Activated T-helper 2 cell treated with anti-CD3 and anti-CD28 coated beads, Interferon-gamma antibody, Interleukin-2, Interleukin-4, amounts not matched to agents 10 μg/mL and 5 μg/mL and 100 μg/mL, durations not matched to agents 14 hours and 24 hours and 36 hours (primary cell): ENCODE measurements around the gene LASP1. TPM values are rescaled to one million over a fixed set of nuclear protein-coding genes. Genes with fewer than 3 reads are reported as not detected.
A peak's percentile ranks its signal among the peaks of the same experiment; 100 is the strongest.

Source experiments
- DNase-seq: peaks from one replicate; pipeline ENCODE4 v3.0.0; 2021; ENCODE audit warnings: low spot score
- H3K27ac Mint-ChIP-seq: one replicate; pipeline ENCODE4 v1.8.0; 2021; ENCODE audit warnings: mixed read lengths
- H3K27me3 Mint-ChIP-seq: one replicate; pipeline ENCODE4 v1.8.0; 2021; ENCODE audit warnings: low read depth, mixed read lengths
- H3K36me3 Mint-ChIP-seq: one replicate; pipeline ENCODE4 v1.8.0; 2021; ENCODE audit warnings: low read depth, mixed read lengths
- H3K4me1 Mint-ChIP-seq: one replicate; pipeline ENCODE4 v1.8.0; 2021; ENCODE audit warnings: low read depth, mixed read lengths
- H3K4me3 Mint-ChIP-seq: one replicate; pipeline ENCODE4 v1.8.0; 2021; ENCODE audit warnings: low read depth, mild to moderate bottlenecking, moderate library complexity, mixed read lengths
- H3K9me3 Mint-ChIP-seq: one replicate; pipeline ENCODE4 v1.8.0; 2021; ENCODE audit warnings: mixed read lengths
- intact Hi-C: fragments of 100-400 bp; cut with micrococcal nuclease; formaldehyde crosslinking; loops from one replicate; pipeline ENCODE4 v1.15.1; 2023
- total RNA-seq: library from RNA; stranded (reverse); gene quantifications from 2 replicates; pipeline ENCODE4 v1.2.3, GENCODE V29; 2022

Gene LASP1
- total RNA-seq, 1 donor from 2014 or later, result 151 TPM

GRCh38 chr17:38897176-38897575, 27.3 kb downstream of the LASP1 start:
- intact Hi-C loops, result loop anchor here (10.0 kb wide), 1 partner anchor 68 kb away; the partner anchor contains the start of gene FBXO47
- H3K4me3 Mint-ChIP-seq, result no peak overlapping the region
- no peak for DNase-seq
- peak overlapping the region; percentile 98 for H3K27ac Mint-ChIP-seq
- no peaks in the 10 kb centered on the region for H3K27me3 Mint-ChIP-seq
- peaks cover 53% of the 10 kb centered on the region for H3K4me1 Mint-ChIP-seq
- peaks cover 71% of the 10 kb centered on the region for H3K36me3 Mint-ChIP-seq
- H3K9me3 Mint-ChIP-seq, result no peaks in the 10 kb centered on the region

GRCh38 chr17:38897671-38898290, 27.9 kb downstream of the LASP1 start:
- Mint-ChIP-seq H3K9me3 (no peaks in the 10 kb centered on the region), H3K4me1 (peaks cover 49% of the 10 kb centered on the region), H3K36me3 (peaks cover 71% of the 10 kb centered on the region)

GRCh38 chr17:38898291-38898679, 28.4 kb downstream of the LASP1 start:
- no peaks in the 10 kb centered on the region for H3K9me3 Mint-ChIP-seq
- DNase-seq, result no peak
- peaks cover 73% of the 10 kb centered on the region for H3K36me3 Mint-ChIP-seq
- peaks cover 50% of the 10 kb centered on the region for H3K4me1 Mint-ChIP-seq
- intact Hi-C loops, result loop anchor here (1.0 to 10.0 kb wide), 3 partner anchors 27 to 67 kb away; partner anchors contain the start of gene FBXO47
- H3K4me3 Mint-ChIP-seq, result peak overlapping the region; percentile 73
- no peaks in the 10 kb centered on the region for H3K27me3 Mint-ChIP-seq
- peak overlapping the region; percentile 98 for H3K27ac Mint-ChIP-seq

More at GRCh38 chr17:38897671-38898290, 27.9 kb downstream of the LASP1 start:
- DNase-seq, result no peak
- peak overlapping the region; percentile 73 for H3K4me3 Mint-ChIP-seq
- peak overlapping the region; percentile 98 for H3K27ac Mint-ChIP-seq
- H3K27me3 Mint-ChIP-seq, result no peaks in the 10 kb centered on the region
- intact Hi-C loops, result loop anchor here (1.0 to 10.0 kb wide), 3 partner anchors 26 to 67 kb away; partner anchors contain the start of gene FBXO47

- peak; percentile 75 for DNase-seq
- Mint-ChIP-seq H3K4me1 (peaks cover 50% of the 10 kb centered on the region), H3K27me3 (no peaks in the 10 kb centered on the region), H3K4me3 (peak overlapping the region; percentile 73), H3K9me3 (no peaks in the 10 kb centered on the region), H3K27ac (peak overlapping the region; percentile 98), H3K36me3 (peaks cover 76% of the 10 kb centered on the region)
- intact Hi-C loops, result loop anchor here (1.0 to 10.0 kb wide), 3 partner anchors 28 to 66 kb away; partner anchors contain the start of gene FBXO47
Measured at GRCh38 chr17:38898812-38899348, 29.0 kb downstream of the LASP1 start.

- intact Hi-C loops, result loop anchor here (2.0 to 10.0 kb wide), 2 partner anchors 27 to 65 kb away; partner anchors contain the start of gene FBXO47
- no peak for DNase-seq
- H3K4me1 Mint-ChIP-seq, result peaks cover 44% of the 10 kb centered on the region
- peaks cover 76% of the 10 kb centered on the region for H3K36me3 Mint-ChIP-seq
- H3K4me3 Mint-ChIP-seq, result peak overlapping the region; percentile 73
- peak overlapping the region; percentile 98 for H3K27ac Mint-ChIP-seq
- no peaks in the 10 kb centered on the region for H3K9me3 Mint-ChIP-seq
- H3K27me3 Mint-ChIP-seq, result no peaks in the 10 kb centered on the region
Measured at GRCh38 chr17:38899421-38899820, 29.6 kb downstream of the LASP1 start.

- peak overlapping the region; percentile 76 for H3K27ac Mint-ChIP-seq
- peak overlapping the region; percentile 26 for H3K4me3 Mint-ChIP-seq
- H3K9me3 Mint-ChIP-seq, result no peaks in the 10 kb centered on the region
- intact Hi-C loops, result no loop called here
- DNase-seq, result peak; percentile 27
- H3K27me3 Mint-ChIP-seq, result no peaks in the 10 kb centered on the region
- H3K4me1 Mint-ChIP-seq, result peaks cover 42% of the 10 kb centered on the region
- peaks cover 78% of the 10 kb centered on the region for H3K36me3 Mint-ChIP-seq
Measured at GRCh38 chr17:38900978-38901656, 31.3 kb downstream of the LASP1 start.

- Mint-ChIP-seq H3K4me1 (peaks cover 29% of the 10 kb centered on the region), H3K36me3 (peaks cover 60% of the 10 kb centered on the region), H3K27ac (peak overlapping the region; percentile 29)
Measured at GRCh38 chr17:38903404-38903803, 33.5 kb downstream of the LASP1 start.

GRCh38 chr17:38904892-38905291, 35.0 kb downstream of the LASP1 start:
- Mint-ChIP-seq H3K36me3 (peaks cover 47% of the 10 kb centered on the region), H3K9me3 (no peaks in the 10 kb centered on the region), H3K27me3 (no peaks in the 10 kb centered on the region), H3K4me1 (peaks cover 16% of the 10 kb centered on the region), H3K27ac (no peak overlapping the region), H3K4me3 (no peak overlapping the region)
- DNase-seq, result no peak
- intact Hi-C loops, result no loop called here

More at GRCh38 chr17:38903404-38903803, 33.5 kb downstream of the LASP1 start:
- intact Hi-C loops, result no loop called here
- no peaks in the 10 kb centered on the region for H3K27me3 Mint-ChIP-seq
- no peak for DNase-seq
- H3K4me3 Mint-ChIP-seq, result no peak overlapping the region
- no peaks in the 10 kb centered on the region for H3K9me3 Mint-ChIP-seq

GRCh38 chr17:38905375-38905774, 35.5 kb downstream of the LASP1 start:
- H3K27ac Mint-ChIP-seq, result peak overlapping the region; percentile 12
- intact Hi-C loops, result no loop called here
- H3K4me1 Mint-ChIP-seq, result peaks cover 16% of the 10 kb centered on the region
- H3K4me3 Mint-ChIP-seq, result no peak overlapping the region
- H3K9me3 Mint-ChIP-seq, result no peaks in the 10 kb centered on the region
- H3K27me3 Mint-ChIP-seq, result no peaks in the 10 kb centered on the region
- no peak for DNase-seq
- H3K36me3 Mint-ChIP-seq, result peaks cover 49% of the 10 kb centered on the region

- H3K27me3 Mint-ChIP-seq, result no peaks in the 10 kb centered on the region
- H3K27ac Mint-ChIP-seq, result no peak overlapping the region
- H3K4me1 Mint-ChIP-seq, result peaks cover 8% of the 10 kb centered on the region
Measured at GRCh38 chr17:38906460-38907228, 36.8 kb downstream of the LASP1 start.

GRCh38 chr17:38907930-38908675, 38.2 kb downstream of the LASP1 start:
- peaks cover 6% of the 10 kb centered on the region for H3K4me1 Mint-ChIP-seq
- intact Hi-C loops, result no loop called here
- H3K27ac Mint-ChIP-seq, result no peak overlapping the region
- peaks cover 41% of the 10 kb centered on the region for H3K36me3 Mint-ChIP-seq
- no peak overlapping the region for H3K4me3 Mint-ChIP-seq
- H3K27me3 Mint-ChIP-seq, result no peaks in the 10 kb centered on the region
- no peak for DNase-seq
- no peaks in the 10 kb centered on the region for H3K9me3 Mint-ChIP-seq

More at GRCh38 chr17:38906460-38907228, 36.8 kb downstream of the LASP1 start:
- DNase-seq, result no peak
- no peak overlapping the region for H3K4me3 Mint-ChIP-seq
- H3K9me3 Mint-ChIP-seq, result no peaks in the 10 kb centered on the region
- H3K36me3 Mint-ChIP-seq, result peaks cover 45% of the 10 kb centered on the region
- intact Hi-C loops, result no loop called here

- intact Hi-C loops, result no loop called here
- H3K4me3 Mint-ChIP-seq, result no peak overlapping the region
- H3K4me1 Mint-ChIP-seq, result no peaks in the 10 kb centered on the region
- H3K36me3 Mint-ChIP-seq, result peaks cover 34% of the 10 kb centered on the region
- no peaks in the 10 kb centered on the region for H3K9me3 Mint-ChIP-seq
- no peaks in the 10 kb centered on the region for H3K27me3 Mint-ChIP-seq
- DNase-seq, result no peak
- H3K27ac Mint-ChIP-seq, result no peak overlapping the region
Measured at GRCh38 chr17:38908676-38909181, 38.9 kb downstream of the LASP1 start.
